Stomach smooth muscle (tissue), 2 donors: ENCODE measurements around the gene RNF126.
"Not testable (repeated sequence)": the region's sequence is repeated elsewhere in the genome, so short reads cannot be mapped to it uniquely, and the experiment has no call there.

Source experiments
- H3K27ac ChIP-seq: one replicate; pipeline ENCODE4 v1.7.0; 2013; ENCODE audit warnings: mild to moderate bottlenecking, low read length, inconsistent platforms
- H3K27me3 ChIP-seq, 2 donors: one replicate each; pipeline ENCODE4 v1.7.0; 2013; ENCODE audit warnings: low read length in 2 of 2; ENCODE audit not compliant: insufficient read depth in 2 of 2, control insufficient read depth in 1 of 2
- H3K36me3 ChIP-seq, 2 donors: one replicate each; pipeline ENCODE4 v1.7.0; 2013; ENCODE audit warnings: low read length in 2 of 2; ENCODE audit not compliant: control insufficient read depth in 2 of 2, insufficient read depth in 2 of 2
- H3K4me1 ChIP-seq: one replicate; pipeline ENCODE4 v1.7.0; 2013; ENCODE audit warnings: low read length; ENCODE audit not compliant: control insufficient read depth, insufficient read depth
- H3K4me3 ChIP-seq, 2 donors: one replicate each; pipeline ENCODE4 v1.7.0; 2013; ENCODE audit warnings: low read length in 2 of 2
- H3K9ac ChIP-seq, 2 donors: one replicate each; pipeline ENCODE4 v1.7.0; 2013; ENCODE audit warnings: low read length in 2 of 2, mild to moderate bottlenecking in 1 of 2
- H3K9me3 ChIP-seq, 2 donors: one replicate each; pipeline ENCODE4 v1.7.0; 2013; ENCODE audit warnings: low read length in 2 of 2; ENCODE audit not compliant: control insufficient read depth in 2 of 2
- donor health status: healthy.
- donor health status: Pancreatic carcinoma.

RNF126 gene

GRCh38 chr19:623175-623916 is 39.7 kb downstream of the RNF126 start:
- H3K4me3 ChIP-seq = no peak overlapping the region
- H3K27ac ChIP-seq = no peak overlapping the region
- no peaks in the 10 kb centered on the region for H3K4me1 ChIP-seq

DNA sequence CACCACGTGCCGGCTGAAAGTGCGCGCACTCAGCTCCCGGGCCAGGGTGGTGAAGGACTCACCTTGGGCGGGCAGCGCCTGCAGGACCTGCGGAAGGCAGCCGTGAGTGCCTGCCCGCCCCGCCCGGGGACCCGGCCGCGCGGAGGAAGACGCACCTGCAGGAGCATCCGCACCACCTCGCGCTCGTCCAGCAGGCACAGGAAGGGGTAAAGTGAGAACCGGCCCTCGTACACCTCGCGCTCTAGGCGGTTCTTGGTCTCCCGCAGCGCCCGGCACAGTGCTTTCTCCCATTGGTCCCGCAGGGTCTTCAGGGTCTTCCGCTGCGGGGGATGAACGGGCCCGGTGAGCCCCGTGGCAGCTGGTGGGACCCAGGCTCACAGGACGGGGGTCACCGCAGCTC is 40.3 kb downstream of the RNF126 start:
- H3K9ac ChIP-seq = no peak overlapping the region
- no peaks in the 10 kb centered on the region for H3K27me3 ChIP-seq
- no peaks in the 10 kb centered on the region for H3K4me1 ChIP-seq
- no peak overlapping the region for H3K27ac ChIP-seq
- H3K36me3 ChIP-seq = peaks cover 8 to 25% of the 10 kb centered on the region in 2 donors
- H3K9me3 ChIP-seq = no peaks in the 10 kb centered on the region
- H3K4me3 ChIP-seq = no peak overlapping the region

More at GRCh38 chr19:623175-623916, 39.7 kb downstream of the RNF126 start:
- Histone ChIP-seq H3K27me3 (no peaks in the 10 kb centered on the region), H3K9me3 (no peaks in the 10 kb centered on the region), H3K36me3 (peaks cover 12 to 24% of the 10 kb centered on the region in 2 donors), H3K9ac (no peak overlapping the region)

GRCh38 chr19:621819-622218 is 41.2 kb downstream of the RNF126 start:
- Histone ChIP-seq H3K27me3 (no peaks in the 10 kb centered on the region), H3K27ac (no peak overlapping the region), H3K4me3 (no peak overlapping the region), H3K36me3 (peaks cover 8 to 27% of the 10 kb centered on the region in 2 donors), H3K9me3 (no peaks in the 10 kb centered on the region), H3K9ac (no peak overlapping the region), H3K4me1 (no peaks in the 10 kb centered on the region)

DNA sequence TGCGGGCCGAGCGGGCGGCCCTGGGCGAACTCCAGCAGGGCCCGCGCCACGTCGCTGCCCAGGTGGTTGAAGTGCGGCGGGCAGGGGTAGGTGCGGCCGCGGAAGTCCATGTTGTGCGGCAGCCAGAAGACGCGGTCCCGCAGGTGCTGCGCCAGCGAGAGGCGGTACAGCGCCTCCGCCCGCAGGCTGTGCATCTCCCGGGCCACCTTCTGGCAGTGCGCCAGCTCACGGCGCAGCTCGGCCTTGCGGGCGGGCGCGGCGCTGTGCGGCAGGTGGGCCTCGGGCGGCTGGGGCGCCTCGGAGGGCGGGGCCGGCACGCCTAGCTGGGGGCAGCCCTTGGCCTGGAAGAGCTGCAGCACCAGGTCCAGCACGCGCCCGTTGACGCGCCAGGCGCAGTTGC is 41.8 kb downstream of the RNF126 start:
- H3K9ac ChIP-seq, H3K4me1 ChIP-seq, H3K9me3 ChIP-seq, H3K4me3 ChIP-seq, H3K27me3 ChIP-seq, H3K27ac ChIP-seq: not testable (repeated sequence)
- peaks cover 8 to 27% of the 10 kb centered on the region in 2 donors for H3K36me3 ChIP-seq

DNA sequence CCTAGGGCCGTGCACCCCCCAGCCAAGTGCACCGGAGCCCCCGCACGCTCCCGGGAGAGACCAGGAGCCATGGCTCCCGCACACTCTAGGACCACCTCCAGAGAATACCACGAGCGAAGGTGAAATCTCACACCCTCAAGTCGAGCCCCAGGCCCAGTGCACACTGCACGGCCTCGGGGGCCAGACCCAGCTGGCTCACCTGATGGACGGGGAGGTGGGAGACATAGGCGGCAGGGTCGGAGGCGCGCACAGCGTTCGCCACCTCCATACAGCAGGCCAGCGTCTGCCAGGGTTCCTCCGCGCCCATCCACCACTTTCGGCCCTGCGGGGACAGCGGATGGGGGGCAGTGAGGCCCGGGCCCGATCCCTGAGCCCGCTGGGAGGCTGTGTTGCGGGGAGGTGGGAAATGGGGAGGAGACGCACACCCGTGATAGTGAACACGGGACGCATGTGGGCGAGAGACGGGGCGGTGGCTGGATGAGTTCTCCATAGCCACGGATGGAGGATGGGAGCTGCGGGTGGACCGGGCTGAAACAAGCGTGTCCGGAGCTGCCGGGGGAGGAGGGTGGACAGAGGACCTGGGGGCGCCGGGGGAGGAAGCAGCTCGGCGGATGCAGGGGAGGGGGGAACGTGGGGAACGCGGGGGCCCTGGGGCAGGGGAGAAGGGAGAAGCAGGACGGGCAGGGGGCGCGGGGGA is 42.7 kb downstream of the RNF126 start:
- H3K36me3 ChIP-seq = peaks cover 5 to 27% of the 10 kb centered on the region in 2 donors
- peaks cover 0 to 3% of the 10 kb centered on the region in 2 donors for H3K27me3 ChIP-seq
- no peaks in the 10 kb centered on the region for H3K4me1 ChIP-seq
- no peak overlapping the region for H3K4me3 ChIP-seq
- no peaks in the 10 kb centered on the region for H3K9me3 ChIP-seq
- H3K27ac ChIP-seq = no peak overlapping the region
- H3K9ac ChIP-seq = no peak overlapping the region

DNA sequence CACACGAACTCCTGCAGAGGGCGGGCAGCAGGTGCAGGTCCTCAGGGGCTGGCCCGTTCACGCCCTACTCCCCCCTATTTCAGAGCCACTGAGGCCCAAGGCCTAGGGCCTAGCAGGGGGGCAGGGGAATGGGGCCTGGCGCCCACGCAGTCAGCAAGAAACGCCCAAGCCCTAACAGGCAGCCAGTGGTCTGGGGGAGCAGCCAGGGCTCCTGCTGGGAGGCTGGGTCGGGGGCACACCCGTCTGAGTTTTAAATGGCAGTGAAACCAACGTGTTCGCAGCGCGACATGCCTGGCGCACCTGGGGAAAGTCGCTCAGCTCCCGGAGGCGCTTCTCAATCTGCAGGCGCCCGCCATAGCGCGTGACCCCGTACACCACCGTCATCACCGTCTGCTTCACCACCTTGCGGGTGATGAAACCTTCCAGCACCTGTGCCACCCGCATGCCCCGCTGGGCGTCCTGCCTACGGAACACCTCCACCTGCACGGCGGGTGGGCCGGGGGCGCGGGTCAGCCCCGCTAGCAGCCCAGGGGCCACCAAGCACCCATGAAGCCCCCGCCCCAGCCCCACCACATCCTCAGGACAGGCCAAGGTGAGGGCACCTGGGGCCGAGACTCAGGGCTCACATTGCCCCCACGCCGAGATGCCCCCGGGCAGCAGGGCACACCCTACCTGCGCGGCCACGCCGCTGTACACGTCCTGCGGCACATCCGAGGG is 43.6 kb downstream of the RNF126 start:
- Histone ChIP-seq H3K27me3 (peaks cover 0 to 3% of the 10 kb centered on the region in 2 donors), H3K9me3 (no peaks in the 10 kb centered on the region), H3K9ac (no peak overlapping the region), H3K27ac (no peak overlapping the region), H3K4me1 (no peaks in the 10 kb centered on the region), H3K4me3 (no peak overlapping the region), H3K36me3 (peaks cover 0 to 24% of the 10 kb centered on the region in 2 donors)

DNA sequence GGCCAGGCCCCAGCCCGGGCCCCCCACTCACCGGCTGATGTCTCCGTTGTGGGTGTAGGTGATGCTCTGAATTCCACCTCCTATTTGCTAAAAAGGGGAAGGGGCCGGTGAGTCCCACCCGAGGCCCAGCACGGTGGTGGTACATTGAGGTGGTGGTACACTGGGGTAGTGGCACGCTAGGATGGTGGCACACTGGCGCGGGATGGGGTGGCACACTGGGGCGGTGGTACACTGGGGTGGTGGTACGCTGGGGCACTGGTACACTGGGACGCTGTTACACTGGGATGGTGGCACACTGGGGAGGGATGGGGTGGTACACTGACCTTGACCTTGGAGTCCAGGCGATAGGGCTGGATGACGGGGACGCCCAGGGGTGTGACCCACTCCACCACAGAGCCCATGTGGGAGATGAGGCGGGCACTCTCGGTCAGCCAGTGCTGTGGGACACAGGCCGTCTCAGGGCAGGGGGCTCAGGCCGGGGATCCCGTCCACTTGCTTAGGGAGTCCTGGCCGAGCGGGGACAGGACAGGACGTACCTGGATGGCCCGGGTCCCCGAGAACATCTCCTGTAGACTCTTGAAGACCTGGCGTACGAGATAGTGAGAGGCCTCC is 44.2 kb downstream of the RNF126 start:
- H3K4me3 ChIP-seq = no peak overlapping the region
- H3K27me3 ChIP-seq = peaks cover 0 to 3% of the 10 kb centered on the region in 2 donors
- H3K9ac ChIP-seq = no peak overlapping the region
- no peak overlapping the region for H3K27ac ChIP-seq
- no peaks in the 10 kb centered on the region for H3K4me1 ChIP-seq
- H3K36me3 ChIP-seq = peaks cover 0 to 24% of the 10 kb centered on the region in 2 donors
- no peaks in the 10 kb centered on the region for H3K9me3 ChIP-seq

GRCh38 chr19:618247-618619 is 44.8 kb downstream of the RNF126 start:
- no peak overlapping the region for H3K27ac ChIP-seq
- H3K4me1 ChIP-seq = no peaks in the 10 kb centered on the region
- H3K9ac ChIP-seq = no peak overlapping the region
- H3K36me3 ChIP-seq = peaks cover 0 to 21% of the 10 kb centered on the region in 2 donors
- no peak overlapping the region for H3K4me3 ChIP-seq
- H3K9me3 ChIP-seq = no peaks in the 10 kb centered on the region
- peaks cover 0 to 3% of the 10 kb centered on the region in 2 donors for H3K27me3 ChIP-seq

DNA sequence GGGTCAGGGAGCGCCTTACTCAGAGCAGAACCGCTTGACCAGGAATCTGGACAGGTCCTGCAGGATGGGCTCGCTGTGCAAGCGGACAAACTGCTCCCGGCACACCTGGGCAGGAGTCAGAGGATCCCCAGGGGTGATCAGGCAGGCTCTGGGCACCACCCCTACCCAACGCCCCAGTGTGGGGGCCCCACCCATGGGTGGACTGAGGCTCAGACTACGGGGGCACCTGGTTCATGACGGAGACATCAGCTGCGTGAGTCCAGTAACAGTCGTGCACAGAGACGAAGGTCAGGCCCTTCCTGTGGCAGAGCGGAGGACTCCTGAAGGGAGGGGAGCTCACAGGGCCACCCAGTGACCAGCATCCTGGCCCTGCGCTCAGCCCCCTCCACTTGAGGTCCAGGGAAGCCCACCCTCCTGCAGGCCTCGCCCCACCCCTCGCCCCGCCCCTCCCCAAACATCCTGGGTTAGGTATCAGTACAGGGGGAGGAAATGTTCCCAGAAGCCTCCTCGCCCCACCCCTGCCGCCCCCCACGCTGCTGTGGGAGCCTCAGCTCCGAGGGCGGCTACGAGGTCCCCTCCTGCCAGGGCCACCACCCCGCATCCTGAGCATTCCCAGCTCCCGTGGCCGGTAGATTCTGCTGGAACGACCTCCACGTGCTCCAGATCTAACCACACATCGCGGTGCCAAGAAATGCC is 45.3 kb downstream of the RNF126 start:
- no peak overlapping the region for H3K4me3 ChIP-seq
- H3K27me3 ChIP-seq = peaks cover 0 to 3% of the 10 kb centered on the region in 2 donors
- H3K9ac ChIP-seq = no peak overlapping the region
- no peaks in the 10 kb centered on the region for H3K4me1 ChIP-seq
- H3K27ac ChIP-seq = no peak overlapping the region
- peaks cover 0 to 21% of the 10 kb centered on the region in 2 donors for H3K36me3 ChIP-seq
- H3K9me3 ChIP-seq = no peaks in the 10 kb centered on the region
